ENCODE measurements around the gene RALGAPA1.
"Not testable (repeated sequence)": the region's sequence is repeated elsewhere in the genome, so short reads cannot be mapped to it uniquely, and the experiment has no call there.

The RALGAPA1 gene

GRCh38 chr14:35827678-35828472, 18.8 kb upstream of the RALGAPA1 start:
- Mint-ChIP-seq H3K4me3 (peak overlapping the region; percentile 90), H3K9me3 (ENCODE audit: low read depth) (no peaks in the 10 kb centered on the region), H3K27ac (no peak overlapping the region), H3K36me3 (no peaks in the 10 kb centered on the region), H3K27me3 (no peaks in the 10 kb centered on the region), H3K4me1 (ENCODE audit: low read depth) (peaks cover 22% of the 10 kb centered on the region)

- H3K9me3 Mint-ChIP-seq (ENCODE audit: low read depth) = no peaks in the 10 kb centered on the region
- no peaks in the 10 kb centered on the region for H3K27me3 Mint-ChIP-seq
- H3K4me3 Mint-ChIP-seq = peak overlapping the region; percentile 90
- H3K27ac Mint-ChIP-seq = peak overlapping the region; percentile 61
- H3K36me3 Mint-ChIP-seq = no peaks in the 10 kb centered on the region
- peaks cover 22% of the 10 kb centered on the region for H3K4me1 Mint-ChIP-seq (ENCODE audit: low read depth)
Observed at GRCh38 chr14:35826952-35827416, 17.9 kb upstream of the RALGAPA1 start.

GRCh38 chr14:35826218-35826951, 17.3 kb upstream of the RALGAPA1 start, which contains the start of gene BRMS1L:
TSS of gene BRMS1L (plus strand) at chr14:35826338. CDS start at chr14:35826517, 179 bp downstream.
- H3K36me3 Mint-ChIP-seq = no peaks in the 10 kb centered on the region
- H3K27ac Mint-ChIP-seq = peak within 1 kb of the TSS; percentile 87
- no peaks in the 10 kb centered on the region for H3K27me3 Mint-ChIP-seq
- peaks cover 22% of the 10 kb centered on the region for H3K4me1 Mint-ChIP-seq (ENCODE audit: low read depth)
- H3K4me3 Mint-ChIP-seq = peak within 1 kb of the TSS; percentile 90
- H3K9me3 Mint-ChIP-seq (ENCODE audit: low read depth) = no peaks in the 10 kb centered on the region

GRCh38 chr14:35825968-35826217, 16.8 kb upstream of the RALGAPA1 start:
- H3K4me3 Mint-ChIP-seq = peak overlapping the region; percentile 90
- H3K9me3 Mint-ChIP-seq (ENCODE audit: low read depth) = no peaks in the 10 kb centered on the region
- H3K4me1 Mint-ChIP-seq (ENCODE audit: low read depth) = peaks cover 22% of the 10 kb centered on the region
- H3K36me3 Mint-ChIP-seq = no peaks in the 10 kb centered on the region
- H3K27ac Mint-ChIP-seq = peak overlapping the region; percentile 87
- H3K27me3 Mint-ChIP-seq = no peaks in the 10 kb centered on the region

- H3K27ac Mint-ChIP-seq; H3K27me3 Mint-ChIP-seq; H3K9me3 Mint-ChIP-seq (ENCODE audit: low read depth); H3K4me3 Mint-ChIP-seq; H3K36me3 Mint-ChIP-seq: not testable (repeated sequence)
- peaks cover 22% of the 10 kb centered on the region for H3K4me1 Mint-ChIP-seq (ENCODE audit: low read depth)
Observed at GRCh38 chr14:35824446-35825165, 15.5 kb upstream of the RALGAPA1 start.

GRCh38 chr14:35822501-35822900, 13.4 kb upstream of the RALGAPA1 start:
- Mint-ChIP-seq H3K4me1 (ENCODE audit: low read depth) (peaks cover 11% of the 10 kb centered on the region), H3K9me3 (ENCODE audit: low read depth) (no peaks in the 10 kb centered on the region), H3K36me3 (no peaks in the 10 kb centered on the region), H3K27ac (no peak overlapping the region), H3K27me3 (no peaks in the 10 kb centered on the region), H3K4me3 (no peak overlapping the region)

GRCh38 chr14:35821564-35822411, 12.7 kb upstream of the RALGAPA1 start:
- Mint-ChIP-seq H3K4me1 (ENCODE audit: low read depth) (peaks cover 5% of the 10 kb centered on the region), H3K27ac (no peak overlapping the region), H3K4me3 (no peak overlapping the region), H3K36me3 (no peaks in the 10 kb centered on the region), H3K27me3 (no peaks in the 10 kb centered on the region), H3K9me3 (ENCODE audit: low read depth) (no peaks in the 10 kb centered on the region)

GRCh38 chr14:35819591-35820540, 10.8 kb upstream of the RALGAPA1 start:
- Mint-ChIP-seq H3K27ac (no peak overlapping the region), H3K4me3 (no peak overlapping the region), H3K4me1 (ENCODE audit: low read depth) (no peaks in the 10 kb centered on the region), H3K36me3 (no peaks in the 10 kb centered on the region), H3K27me3 (no peaks in the 10 kb centered on the region), H3K9me3 (ENCODE audit: low read depth) (no peaks in the 10 kb centered on the region)

GRCh38 chr14:35818346-35819115, 9.4 kb upstream of the RALGAPA1 start:
- no peaks in the 10 kb centered on the region for H3K4me1 Mint-ChIP-seq (ENCODE audit: low read depth)
- no peak overlapping the region for H3K27ac Mint-ChIP-seq
- H3K9me3 Mint-ChIP-seq (ENCODE audit: low read depth) = no peaks in the 10 kb centered on the region
- H3K27me3 Mint-ChIP-seq = no peaks in the 10 kb centered on the region
- H3K4me3 Mint-ChIP-seq = no peak overlapping the region
- H3K36me3 Mint-ChIP-seq = no peaks in the 10 kb centered on the region

- no peaks in the 10 kb centered on the region for H3K27me3 Mint-ChIP-seq
- no peaks in the 10 kb centered on the region for H3K9me3 Mint-ChIP-seq (ENCODE audit: low read depth)
- H3K4me1 Mint-ChIP-seq (ENCODE audit: low read depth) = no peaks in the 10 kb centered on the region
- H3K4me3 Mint-ChIP-seq = no peak overlapping the region
- no peaks in the 10 kb centered on the region for H3K36me3 Mint-ChIP-seq
- no peak overlapping the region for H3K27ac Mint-ChIP-seq
Observed at GRCh38 chr14:35814371-35815005, 5.4 kb upstream of the RALGAPA1 start.

- H3K27me3 Mint-ChIP-seq = no peaks in the 10 kb centered on the region
- no peak overlapping the region for H3K27ac Mint-ChIP-seq
- no peaks in the 10 kb centered on the region for H3K36me3 Mint-ChIP-seq
- peaks cover 28% of the 10 kb centered on the region for H3K4me1 Mint-ChIP-seq (ENCODE audit: low read depth)
- no peak overlapping the region for H3K4me3 Mint-ChIP-seq
- no peaks in the 10 kb centered on the region for H3K9me3 Mint-ChIP-seq (ENCODE audit: low read depth)
Observed at GRCh38 chr14:35810963-35811362, 1.9 kb upstream of the RALGAPA1 start.

- H3K27ac Mint-ChIP-seq = no peak overlapping the region
Observed at GRCh38 chr14:35809597-35809996, 502 bp upstream of the RALGAPA1 start.

More at GRCh38 chr14:35809597-35809996, 502 bp upstream of the RALGAPA1 start:
- Mint-ChIP-seq H3K4me3 (peak overlapping the region; percentile 65), H3K4me1 (ENCODE audit: low read depth) (peaks cover 31% of the 10 kb centered on the region), H3K27me3 (no peaks in the 10 kb centered on the region), H3K9me3 (ENCODE audit: low read depth) (no peaks in the 10 kb centered on the region), H3K36me3 (peaks cover 2% of the 10 kb centered on the region)
